Measurements from ENCODE around the gene BANP. TPM values are rescaled to one million over a fixed set of nuclear protein-coding genes. Genes with fewer than 3 reads are reported as not detected.

BANP gene
- total RNA-seq, 1 experiment from 2014 or later, result 37.2 TPM

GRCh38 chr16:88023366-88023765, 72.1 kb downstream of the BANP start (continued):
- no peak for TF ChIP-seq CEBPB (IDR thresholded peaks at IDR 0.05; ENCODE audit: low read depth)
- no peak for TF ChIP-seq CBX3 (IDR thresholded peaks at IDR 0.05; ENCODE audit: low read depth)
- TF ChIP-seq EGR1 (IDR thresholded peaks at IDR 0.05; ENCODE audit: low read depth), result no peak
- TF ChIP-seq SP1 (IDR thresholded peaks at IDR 0.05; ENCODE audit: low read depth), result no peak
- no peak for TF ChIP-seq CTCF (IDR thresholded peaks at IDR 0.05 in 2 of 3, conservative IDR thresholded peaks at IDR 0.05 in 1 of 3; ENCODE audit: borderline replicate concordance in 1 of 3, insufficient read depth in 1 of 3, low read depth in 2 of 3, low read length in 2 of 3)
- no peak for TF ChIP-seq EZH2 (IDR thresholded peaks at IDR 0.05)
- TF ChIP-seq RAD21 (IDR thresholded peaks at IDR 0.05; ENCODE audit: low read depth), result no peak
- no peak for TF ChIP-seq JUND (IDR thresholded peaks at IDR 0.05)
- no peak for TF ChIP-seq ZBTB33 (IDR thresholded peaks at IDR 0.05; ENCODE audit: extremely low read depth, insufficient replicate concordance, low read length)
- TF ChIP-seq MAX (IDR thresholded peaks at IDR 0.05), result no peak

GRCh38 chr16:88023786-88024185, 72.6 kb downstream of the BANP start:
- no peak overlapping the region for H3K9ac ChIP-seq (ENCODE audit: low read length)
- no peak overlapping the region for H3K27ac ChIP-seq (ENCODE audit: low read depth, low read length)
- ChIA-PET POLR2A (no interaction called here), RAD21 (ENCODE audit: low non-redundant PET in 1 of 2, low total read pairs in 2 of 2, uncharacterized antibody in 2 of 2, unreplicated experiment in 2 of 2) (no interaction called here), CTCF (interaction anchor here (1.5 kb wide), 1 partner anchor 414 kb away, joined by 3 read pairs; no protein-coding TSS in a partner anchor)
- no peaks in the 10 kb centered on the region for H3K79me2 ChIP-seq (ENCODE audit: insufficient read depth, low read length)
- BruUV-seq (replicated peaks), result no TSS peak
- H3K9me2 ChIP-seq (ENCODE audit: insufficient read depth), result no peaks in the 10 kb centered on the region
- peaks cover 0 to 3% of the 10 kb centered on the region in 2 experiments; a peak in 1 of 4 replicates for H3K36me3 ChIP-seq (ENCODE audit: control insufficient read depth in 1 of 2, insufficient read depth in 2 of 2, low read length in 2 of 2)
- no peaks in the 10 kb centered on the region for H4K20me1 ChIP-seq (ENCODE audit: insufficient read depth)
- no peak overlapping the region for H2AFZ ChIP-seq (ENCODE audit: low read depth, low read length, poor library complexity, severe bottlenecking)
- intact Hi-C loops (cut with micrococcal nuclease), result no loop called here
- no peaks in the 10 kb centered on the region for H3K27me3 ChIP-seq (ENCODE audit: insufficient read depth, low read length)
- ATAC-seq (no peak), DNase-seq (ENCODE audit: low read depth, low spot score) (no peak)
- no peaks in the 10 kb centered on the region for H3K9me3 ChIP-seq (ENCODE audit: control insufficient read depth in 1 of 2, insufficient read depth in 1 of 2, low read depth in 1 of 2, low read length in 2 of 2)
- H3K4me3 ChIP-seq (replicated peaks in 1 of 2; ENCODE audit: low read depth in 1 of 2, low read length in 2 of 2), result no peak overlapping the region
- no peak overlapping the region for H3K4me2 ChIP-seq (ENCODE audit: low read length)
- peaks cover 6 to 24% of the 10 kb centered on the region in 2 experiments; a peak in 3 of 4 replicates for H3K4me1 ChIP-seq (ENCODE audit: control insufficient read depth in 1 of 2, insufficient read depth in 2 of 2, low read length in 2 of 2)
- TF ChIP-seq CTCF (IDR thresholded peaks at IDR 0.05 in 2 of 3, conservative IDR thresholded peaks at IDR 0.05 in 1 of 3; ENCODE audit: borderline replicate concordance in 1 of 3, insufficient read depth in 1 of 3, low read depth in 2 of 3, low read length in 2 of 3) (no peak), SRF (IDR thresholded peaks at IDR 0.05; ENCODE audit: low read depth) (no peak), MAX (IDR thresholded peaks at IDR 0.05) (no peak), SP1 (IDR thresholded peaks at IDR 0.05; ENCODE audit: low read depth) (no peak), JUND (IDR thresholded peaks at IDR 0.05) (no peak), SIN3A (IDR thresholded peaks at IDR 0.05; ENCODE audit: low read depth) (no peak), ZBTB33 (IDR thresholded peaks at IDR 0.05; ENCODE audit: extremely low read depth, insufficient replicate concordance, low read length) (no peak), FOSL1 (IDR thresholded peaks at IDR 0.05; ENCODE audit: low read depth) (no peak), ZFX (IDR thresholded peaks at IDR 0.05) (no peak), POLR2AphosphoS5 (IDR thresholded peaks at IDR 0.05; ENCODE audit: low read depth, low read length) (no peak), ELF1 (IDR thresholded peaks at IDR 0.05; ENCODE audit: borderline replicate concordance, low read depth) (no peak)

Data from HCT116 (cell line).